Erythroblast (primary cell): ENCODE results near the gene OR2T12.
"Not testable (repeated sequence)": the region's sequence is repeated elsewhere in the genome, so short reads cannot be mapped to it uniquely, and the experiment has no call there.

Source experiments
- GATA1 ChIP-seq: IDR thresholded peaks from 2 replicates; pipeline ENCODE4 v1.6.1; 2011; ENCODE audit warnings: low read depth, mild to moderate bottlenecking, control low read depth, low read length, moderate library complexity
- POLR2A ChIP-seq: IDR thresholded peaks from 2 replicates; pipeline ENCODE4 v1.6.1; 2011; ENCODE audit warnings: mild to moderate bottlenecking, low read length

DNA sequence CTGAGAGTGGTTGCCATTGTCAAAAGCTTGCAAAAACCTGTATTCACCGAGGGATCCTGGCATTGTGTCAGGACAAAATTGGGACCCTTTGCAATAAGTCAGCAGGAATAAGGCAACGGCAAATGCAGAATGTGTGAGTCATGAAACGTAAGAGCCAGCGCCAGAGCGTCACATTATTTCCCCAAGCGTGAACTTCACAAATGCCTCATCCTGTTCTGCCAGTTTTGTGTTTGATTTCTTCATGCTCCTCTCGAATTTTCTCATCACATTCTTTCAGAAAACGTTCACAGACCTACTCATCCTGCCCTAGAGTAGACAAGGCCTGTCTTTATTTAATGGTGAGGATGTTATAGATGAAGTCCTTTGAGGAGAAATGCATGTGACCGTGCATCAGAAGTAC is 2.4 kb upstream of the OR2T12 start:
- TF ChIP-seq POLR2A, GATA1: not testable (repeated sequence)
